ENCODE measurements around the gene TRPM4.
"Not testable (repeated sequence)": the region's sequence is repeated elsewhere in the genome, so short reads cannot be mapped to it uniquely, and the experiment has no call there.

GRCh38 chr19:49127225-49127624 is 30.4 kb upstream of the TRPM4 start:
- not testable (repeated sequence) for TF ChIP-seq CTCF, POLR2A (IDR thresholded peaks at IDR 0.05)

Data from esophagus squamous epithelium (tissue), 4 donors.